Adrenal gland (tissue), 5 donors: ENCODE data around the gene SREBF2.

Experiments
- POLR2A ChIP-seq, 2 donors: fragments of 450-650 bp; IDR thresholded peaks; one replicate each; pipeline ENCODE4 v1.6.1; 2017; ENCODE audit warnings: antibody characterized with exemption in 2 of 2, mild to moderate bottlenecking in 2 of 2, moderate library complexity in 1 of 2
- TF ChIP-seq, protein P1 (sequence below), 6 experiments: fragments of 450-650 bp in 4 of 6; fragments of 200-600 bp in 2 of 6; sonication (generic) in 1 of 6; IDR thresholded peaks; 1 replicate in 5 of 6; 2 replicates in 1 of 6; pipeline versions ENCODE4 v1.5.1 to v1.8.0; 2016 to 2021; ENCODE audit warnings: antibody characterized with exemption in 6 of 6, mild to moderate bottlenecking in 2 of 6, moderate library complexity in 1 of 6
- donor health status: DM: no; HTN: no; CAD: no.

GRCh38 chr22:41883400-41883799 is 50.5 kb downstream of the SREBF2 start:
- TF ChIP-seq, protein P1, sequence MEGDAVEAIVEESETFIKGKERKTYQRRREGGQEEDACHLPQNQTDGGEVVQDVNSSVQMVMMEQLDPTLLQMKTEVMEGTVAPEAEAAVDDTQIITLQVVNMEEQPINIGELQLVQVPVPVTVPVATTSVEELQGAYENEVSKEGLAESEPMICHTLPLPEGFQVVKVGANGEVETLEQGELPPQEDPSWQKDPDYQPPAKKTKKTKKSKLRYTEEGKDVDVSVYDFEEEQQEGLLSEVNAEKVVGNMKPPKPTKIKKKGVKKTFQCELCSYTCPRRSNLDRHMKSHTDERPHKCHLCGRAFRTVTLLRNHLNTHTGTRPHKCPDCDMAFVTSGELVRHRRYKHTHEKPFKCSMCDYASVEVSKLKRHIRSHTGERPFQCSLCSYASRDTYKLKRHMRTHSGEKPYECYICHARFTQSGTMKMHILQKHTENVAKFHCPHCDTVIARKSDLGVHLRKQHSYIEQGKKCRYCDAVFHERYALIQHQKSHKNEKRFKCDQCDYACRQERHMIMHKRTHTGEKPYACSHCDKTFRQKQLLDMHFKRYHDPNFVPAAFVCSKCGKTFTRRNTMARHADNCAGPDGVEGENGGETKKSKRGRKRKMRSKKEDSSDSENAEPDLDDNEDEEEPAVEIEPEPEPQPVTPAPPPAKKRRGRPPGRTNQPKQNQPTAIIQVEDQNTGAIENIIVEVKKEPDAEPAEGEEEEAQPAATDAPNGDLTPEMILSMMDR (IDR thresholded peaks at IDR 0.05): no peak
- no peak for TF ChIP-seq POLR2A (IDR thresholded peaks at IDR 0.05)
